Uterus (tissue), 2 donors: ENCODE measurements around the gene FYN.

Experiments
- CTCF ChIP-seq, 4 experiments: fragments of 200-600 bp in 2 of 4; fragments of 450-650 bp in 2 of 4; sonication (generic) in 2 of 4; IDR thresholded peaks; one replicate each; pipeline ENCODE4 v1.5.1; 2016 to 2019; ENCODE audit warnings: antibody characterized with exemption in 4 of 4, mild to moderate bottlenecking in 2 of 4, moderate library complexity in 1 of 4
- POLR2A ChIP-seq, 2 donors: fragments of 450-650 bp; IDR thresholded peaks; one replicate each; pipeline ENCODE4 v1.6.1; 2016; ENCODE audit warnings: antibody characterized with exemption in 2 of 2, mild to moderate bottlenecking in 1 of 2, moderate library complexity in 1 of 2

- TF ChIP-seq CTCF (IDR thresholded peaks at IDR 0.05) = no peak
- TF ChIP-seq POLR2A (IDR thresholded peaks at IDR 0.05) = no peak
Measured at GRCh38 chr6:111823012-111823411, 50.2 kb downstream of the FYN start.
